CMK (cell line): ENCODE results near the gene CAPN5.
"Not testable (repeated sequence)": the region's sequence is repeated elsewhere in the genome, so short reads cannot be mapped to it uniquely, and the experiment has no call there.

Source experiments
- DNase-seq: peaks from one replicate; pipeline ENCODE4 v3.0.0-alpha.2; 2010; ENCODE audit warnings: low read depth

CAPN5 gene

GRCh38 chr11:77044356-77044755 lies 22.4 kb upstream of the CAPN5 start:
- DNase-seq, result no peak

GRCh38 chr11:77044886-77045285 lies 21.9 kb upstream of the CAPN5 start:
- no peak for DNase-seq

GRCh38 chr11:77046060-77046501 lies 20.7 kb upstream of the CAPN5 start:
- DNase-seq, result no peak

GRCh38 chr11:77047007-77047927 lies 19.5 kb upstream of the CAPN5 start:
- peak; percentile 81 for DNase-seq

GRCh38 chr11:77047928-77048446 lies 18.8 kb upstream of the CAPN5 start:
- DNase-seq, result not testable (repeated sequence)

- DNase-seq, result no peak
Observed at GRCh38 chr11:77049026-77049425, 17.7 kb upstream of the CAPN5 start.

- no peak for DNase-seq
Observed at GRCh38 chr11:77051511-77051910, 15.3 kb upstream of the CAPN5 start.

- no peak for DNase-seq
Observed at GRCh38 chr11:77052518-77052917, 14.3 kb upstream of the CAPN5 start.

- DNase-seq, result no peak
Observed at GRCh38 chr11:77053217-77054015, 13.4 kb upstream of the CAPN5 start.

- DNase-seq, result no peak
Observed at GRCh38 chr11:77054084-77054483, 12.7 kb upstream of the CAPN5 start.

- no peak for DNase-seq
Observed at GRCh38 chr11:77055101-77055561, 11.6 kb upstream of the CAPN5 start.

GRCh38 chr11:77055913-77056312 lies 10.9 kb upstream of the CAPN5 start:
- no peak for DNase-seq

- DNase-seq, result no peak
Observed at GRCh38 chr11:77056814-77057402, 9.9 kb upstream of the CAPN5 start.

GRCh38 chr11:77057938-77058474 lies 8.8 kb upstream of the CAPN5 start:
- no peak for DNase-seq

- no peak for DNase-seq
Observed at GRCh38 chr11:77058900-77059299, 7.9 kb upstream of the CAPN5 start.

- DNase-seq, result no peak
Observed at GRCh38 chr11:77059806-77060205, 7.0 kb upstream of the CAPN5 start.

GRCh38 chr11:77060234-77060633 lies 6.5 kb upstream of the CAPN5 start:
- DNase-seq, result no peak

- DNase-seq, result not testable (repeated sequence)
Observed at GRCh38 chr11:77061258-77061657, 5.5 kb upstream of the CAPN5 start.

- DNase-seq, result no peak
Observed at GRCh38 chr11:77062924-77063323, 3.8 kb upstream of the CAPN5 start.

GRCh38 chr11:77063407-77063806 lies 3.4 kb upstream of the CAPN5 start:
- DNase-seq, result no peak

- DNase-seq, result no peak
Observed at GRCh38 chr11:77063861-77064260, 2.9 kb upstream of the CAPN5 start.

GRCh38 chr11:77064648-77065217 lies 2.0 kb upstream of the CAPN5 start:
- DNase-seq, result no peak
